PC-3 (cell line): Measurements from ENCODE around the gene ASB5. TPM values are rescaled to one million over a fixed set of nuclear protein-coding genes. Genes with fewer than 3 reads are reported as not detected.

Source experiments
- ATAC-seq: fragments of 200-7000 bp; cut with Tn5 transposase; 2 replicates; pipeline ENCODE4 v1.9.1; 2020; ENCODE audit warnings: mild to moderate bottlenecking, moderate library complexity
- BruUV-seq: library from RNA; stranded (reverse); fragments of 400-500 nt; replicated peaks from 2 replicates; lab custom pipeline; 2021; lab: Mats Ljungman, UMichigan
- CTCF ChIA-PET: fragments of 300-600 bp; sonication (Branson Sonifier 250); formaldehyde crosslinking; loops from one replicate; lab custom pipeline; 2022; ENCODE audit warnings: antibody characterized with exemption; lab: Charles Lee
- POLR2A ChIA-PET: fragments of 300-600 bp; sonication (Branson Sonifier 250); formaldehyde crosslinking; loops from one replicate; lab custom pipeline; 2022; ENCODE audit warnings: antibody characterized with exemption; ENCODE audit not compliant: unreplicated experiment; lab: Charles Lee
- DNase-seq: peaks from one replicate; pipeline ENCODE4 v3.0.0-alpha.2; 2015
- H2AFZ ChIP-seq: fragments of 300-600 bp; sonication (generic); 2 replicates; pipeline ENCODE4 v1.6.0; 2016; ENCODE audit warnings: antibody characterized with exemption, low read length
- H3F3A ChIP-seq: fragments of 300-600 bp; sonication (generic); one replicate; pipeline ENCODE4 v1.6.0; 2017; ENCODE audit warnings: antibody characterized with exemption, low read length, control low read depth, mild to moderate bottlenecking; ENCODE audit not compliant: unreplicated experiment
- H3K27ac ChIP-seq: fragments of 300-600 bp; sonication (generic); 2 replicates; pipeline ENCODE4 v1.5.1; 2016; ENCODE audit warnings: mild to moderate bottlenecking, low read length
- H3K27me3 ChIP-seq: fragments of 300-600 bp; sonication (generic); 2 replicates; pipeline ENCODE4 v1.6.1; 2016; ENCODE audit warnings: low read length, mixed read lengths
- H3K36me3 ChIP-seq: fragments of 300-600 bp; sonication (generic); 2 replicates; pipeline ENCODE4 v1.6.1; 2016; ENCODE audit warnings: low read depth, mixed run types, low read length, mixed read lengths
- H3K4me1 ChIP-seq: fragments of 300-600 bp; sonication (generic); 2 replicates; pipeline ENCODE4 v1.5.1; 2016; ENCODE audit warnings: low read length; ENCODE audit not compliant: insufficient read depth
- H3K4me2 ChIP-seq: fragments of 300-600 bp; sonication (generic); 2 replicates; pipeline ENCODE4 v1.6.0; 2016; ENCODE audit warnings: low read length
- H3K4me3 ChIP-seq: fragments of 300-600 bp; sonication (generic); 2 replicates; pipeline ENCODE4 v1.5.1; 2016; ENCODE audit warnings: mild to moderate bottlenecking, low read length, mixed read lengths
- H3K79me2 ChIP-seq: fragments of 300-600 bp; sonication (generic); 2 replicates; pipeline ENCODE4 v1.6.1; 2017; ENCODE audit warnings: low read length, mixed read lengths
- H3K9ac ChIP-seq: fragments of 300-600 bp; sonication (generic); 2 replicates; pipeline ENCODE4 v1.6.0; 2016; ENCODE audit warnings: mild to moderate bottlenecking, low read length
- H3K9me2 ChIP-seq: fragments of 300-600 bp; sonication (generic); replicated peaks from 2 replicates; pipeline ENCODE4 v1.6.1; 2016; ENCODE audit warnings: mixed run types, low read length, mixed read lengths
- H3K9me3 ChIP-seq: fragments of 300-600 bp; sonication (generic); 2 replicates; pipeline ENCODE4 v1.6.1; 2016; ENCODE audit warnings: low read length, mixed read lengths
- H4K20me1 ChIP-seq: fragments of 300-600 bp; sonication (generic); 2 replicates; pipeline ENCODE4 v1.6.1; 2016; ENCODE audit warnings: low read length, mixed read lengths
- CTCF ChIP-seq: fragments of 300-600 bp; sonication (generic); conservative IDR thresholded peaks from 2 replicates; pipeline ENCODE4 v1.5.1; 2017; ENCODE audit warnings: antibody characterized with exemption, low read depth, mild to moderate bottlenecking, low read length
- EZH2 ChIP-seq: fragments of 300-600 bp; sonication (generic); IDR thresholded peaks from one replicate; pipeline ENCODE4 v1.6.1; 2017; ENCODE audit warnings: antibody characterized with exemption, mild to moderate bottlenecking, low read length; ENCODE audit not compliant: unreplicated experiment
- EZH2phosphoT487 ChIP-seq: fragments of 300-600 bp; sonication (generic); IDR thresholded peaks from 2 replicates; pipeline ENCODE4 v1.6.1; 2018; ENCODE audit warnings: mild to moderate bottlenecking, antibody characterized with exemption, low read length, borderline replicate concordance
- intact Hi-C: fragments of 100-400 bp; cut with micrococcal nuclease; formaldehyde crosslinking; loops from 2 replicates; pipeline ENCODE4 v1.9.0; 2023
- total RNA-seq: library from RNA; depleted of rRNA; stranded (reverse); fragments of >200 nt; gene quantifications from 2 replicates; pipeline ENCODE4 v1.2.3, GENCODE V29; 2014

ASB5 gene
- total RNA-seq, 1 experiment from 2014 or later = not detected

GRCh38 chr4:176273736-176274135, 4.7 kb upstream of the ASB5 start:
- Histone ChIP-seq H3K9me2 (no peaks in the 10 kb centered on the region), H4K20me1 (no peaks in the 10 kb centered on the region), H3K36me3 (no peaks in the 10 kb centered on the region), H3K79me2 (no peaks in the 10 kb centered on the region), H3K4me3 (no peak overlapping the region), H3F3A (no peaks in the 10 kb centered on the region), H3K4me1 (peaks cover 53% of the 10 kb centered on the region), H3K4me2 (peak overlapping the region; percentile 54), H3K27me3 (no peaks in the 10 kb centered on the region), H3K9ac (peak overlapping the region; percentile 21; the same call in 1 of the 2 replicates), H3K27ac (peak overlapping the region; percentile 83), H2AFZ (no peak overlapping the region), H3K9me3 (no peaks in the 10 kb centered on the region)
- TF ChIP-seq EZH2phosphoT487 (no peak), EZH2 (no peak), CTCF (no peak)
- DNase-seq (no peak), ATAC-seq (no peak)
- ChIA-PET POLR2A (no interaction called here), CTCF (no interaction called here)
- intact Hi-C loops = loop anchor here (5.0 kb wide), 2 partner anchors 49 to 69 kb away; no protein-coding TSS in a partner anchor
- BruUV-seq = no TSS peak

- no peak for DNase-seq
- Histone ChIP-seq H3K36me3 (no peaks in the 10 kb centered on the region), H3K27me3 (no peaks in the 10 kb centered on the region), H3K27ac (no peak overlapping the region), H3K4me3 (no peak overlapping the region), H3K4me2 (no peak overlapping the region), H3F3A (no peaks in the 10 kb centered on the region), H2AFZ (no peak overlapping the region), H3K9me2 (no peaks in the 10 kb centered on the region), H3K9ac (no peak overlapping the region), H3K9me3 (no peaks in the 10 kb centered on the region), H3K79me2 (no peaks in the 10 kb centered on the region), H3K4me1 (peaks cover 53% of the 10 kb centered on the region), H4K20me1 (no peaks in the 10 kb centered on the region)
- ChIA-PET CTCF (no interaction called here), POLR2A (no interaction called here)
- TF ChIP-seq CTCF = no peak
- no peak for TF ChIP-seq EZH2phosphoT487
- no peak for ATAC-seq
- no TSS peak for BruUV-seq
- intact Hi-C loops = loop anchor here (5.0 kb wide), 2 partner anchors 50 to 70 kb away; no protein-coding TSS in a partner anchor
These were observed 3.8 kb upstream of the ASB5 start for GRCh38 chr4:176272799-176273198.

- no peaks in the 10 kb centered on the region for H3K79me2 ChIP-seq
- peak overlapping the region; percentile 19; the same call in 1 of the 2 replicates for H3K9ac ChIP-seq
- H3K9me2 ChIP-seq = no peaks in the 10 kb centered on the region
- ChIA-PET CTCF (no interaction called here), POLR2A (interaction anchor here (0.6 kb wide), 1 partner anchor 34 kb away, joined by 5 read pairs; no protein-coding TSS in a partner anchor)
- DNase-seq (peak; percentile 37), ATAC-seq (no peak)
- no peaks in the 10 kb centered on the region for H3K9me3 ChIP-seq
- no peaks in the 10 kb centered on the region for H3F3A ChIP-seq
- peak overlapping the region; percentile 74 for H3K4me2 ChIP-seq
- H3K4me3 ChIP-seq = no peak overlapping the region
- BruUV-seq = no TSS peak
- peak overlapping the region; percentile 72 for H3K27ac ChIP-seq
- H3K36me3 ChIP-seq = no peaks in the 10 kb centered on the region
- H2AFZ ChIP-seq = no peak overlapping the region
- TF ChIP-seq EZH2phosphoT487 (no peak), CTCF (no peak; the same call in 1 of the 2 replicates), EZH2 (no peak)
- H3K4me1 ChIP-seq = peaks cover 47% of the 10 kb centered on the region
- no peaks in the 10 kb centered on the region for H3K27me3 ChIP-seq
- H4K20me1 ChIP-seq = no peaks in the 10 kb centered on the region
- intact Hi-C loops = loop anchor here (2.0 to 5.0 kb wide), 3 partner anchors 51 to 77 kb away; partner anchors contain the start of gene SPATA4
These were observed 2.7 kb upstream of the ASB5 start for GRCh38 chr4:176271749-176272148.
